SK-N-SH (cell line): ENCODE results near the gene GLRX5. TPM values are rescaled to one million over a fixed set of nuclear protein-coding genes. Genes with fewer than 3 reads are reported as not detected.

ENCODE experiments used
- CTCF ChIA-PET: fragments of 300-600, 350-600 bp; formaldehyde crosslinking; extraction: SDS; loops from one replicate; lab custom pipeline; 2021; lab: Yijun Ruan, JAX
- POLR2A ChIA-PET: fragments of 350-600 bp; sonication (Branson Sonifier 250); formaldehyde crosslinking; extraction: SDS; loops from one replicate; lab custom pipeline; 2020; ENCODE audit warnings: antibody characterized with exemption, inconsistent platforms; lab: Yijun Ruan, JAX
- DNase-seq: peaks from one replicate; pipeline ENCODE4 v3.0.0; 2012
- H2AFZ ChIP-seq: fragments of 200-600 bp; sonication (generic); 2 replicates; pipeline ENCODE4 v1.8.1; 2016; ENCODE audit warnings: antibody characterized with exemption, mild to moderate bottlenecking, low read depth
- H3F3A ChIP-seq: fragments of 200-600 bp; sonication (generic); replicated peaks from 2 replicates; pipeline ENCODE3; 2016; ENCODE audit warnings: antibody characterized with exemption, mild to moderate bottlenecking; ENCODE audit not compliant: insufficient read depth
- H3K27ac ChIP-seq, 2 experiments: fragments of 200-500 bp in 1 of 2; fragments of 200-600 bp in 1 of 2; sonication (Bioruptor generic) in 1 of 2; sonication (generic), shearing (Covaris generic) in 1 of 2; 2 replicates each; pipeline versions ENCODE4 v1.5.1 to v1.6.1; 2014 to 2016; ENCODE audit warnings: low read depth in 2 of 2, inconsistent platforms in 1 of 2, low read length in 1 of 2, mild to moderate bottlenecking in 1 of 2, mixed read lengths in 1 of 2
- H3K27me3 ChIP-seq: fragments of 200-600 bp; sonication (generic), shearing (Covaris generic); 2 replicates; pipeline ENCODE4 v1.6.1; 2016; ENCODE audit warnings: mixed run types; ENCODE audit not compliant: insufficient read depth
- H3K36me3 ChIP-seq, 2 experiments: fragments of 200-500 bp in 1 of 2; fragments of 200-600 bp in 1 of 2; sonication (Bioruptor generic) in 1 of 2; sonication (generic) in 1 of 2; replicated peaks in 1 of 2; 2 replicates each; pipeline versions ENCODE3 to v1.5.1; 2014 to 2016; ENCODE audit warnings: low read length in 1 of 2, mild to moderate bottlenecking in 1 of 2; ENCODE audit not compliant: insufficient read depth in 2 of 2, control insufficient read depth in 1 of 2
- H3K4me1 ChIP-seq, 2 experiments: fragments of 200-500 bp in 1 of 2; fragments of 200-600 bp in 1 of 2; sonication (Bioruptor generic) in 1 of 2; sonication (generic), shearing (Covaris generic) in 1 of 2; 2 replicates each; pipeline versions ENCODE4 v1.5.1 to v1.6.1; 2014 to 2016; ENCODE audit warnings: low read depth in 1 of 2, low read length in 1 of 2, mixed run types in 1 of 2; ENCODE audit not compliant: insufficient read depth in 2 of 2, control insufficient read depth in 1 of 2
- H3K4me2 ChIP-seq: fragments of 200-600 bp; sonication (generic), shearing (Covaris generic); 2 replicates; pipeline ENCODE4 v1.6.1; 2017; ENCODE audit warnings: mixed run types
- H3K4me3 ChIP-seq, 2 experiments: fragments of 200-500 bp in 1 of 2; fragments of 200-600 bp in 1 of 2; sonication (Bioruptor generic) in 1 of 2; sonication (generic), shearing (Covaris generic) in 1 of 2; 2 replicates each; pipeline versions ENCODE4 v1.5.1 to v1.8.1; 2014 to 2016; ENCODE audit warnings: low read depth in 2 of 2, inconsistent platforms in 1 of 2, low read length in 1 of 2, mild to moderate bottlenecking in 1 of 2, mixed read lengths in 1 of 2, moderate library complexity in 1 of 2
- H3K79me2 ChIP-seq: fragments of 200-600 bp; sonication (generic); 2 replicates; pipeline ENCODE4 v1.8.1; 2017; ENCODE audit warnings: mild to moderate bottlenecking; ENCODE audit not compliant: insufficient read depth
- H3K9ac ChIP-seq: fragments of 200-600 bp; sonication (generic); 2 replicates; pipeline ENCODE4 v1.6.1; 2017; ENCODE audit warnings: mixed run types
- H3K9me2 ChIP-seq: fragments of 200-600 bp; sonication (generic); 2 replicates; pipeline ENCODE4 v1.6.1; 2017; ENCODE audit warnings: mixed run types
- H3K9me3 ChIP-seq: fragments of 200-600 bp; sonication (generic); 2 replicates; pipeline ENCODE4 v1.6.1; 2017; ENCODE audit warnings: mixed run types, mild to moderate bottlenecking, moderate library complexity
- H4K20me1 ChIP-seq: fragments of 200-600 bp; sonication (generic); 2 replicates; pipeline ENCODE4 v1.6.1; 2017; ENCODE audit warnings: mild to moderate bottlenecking, mixed run types; ENCODE audit not compliant: insufficient read depth
- CHD2 ChIP-seq: fragments of 150-350 bp; IDR thresholded peaks from 2 replicates; pipeline ENCODE4 v1.6.1; 2018; ENCODE audit warnings: low read length; ENCODE audit not compliant: partially characterized antibody
- ELF1 ChIP-seq: IDR thresholded peaks from 2 replicates; pipeline ENCODE4 v1.4.0; 2012
- EP300 ChIP-seq, 2 experiments: IDR thresholded peaks; 2 replicates each; pipeline versions ENCODE4 v1.4.0 to v1.6.1; 2012; ENCODE audit warnings: borderline replicate concordance in 1 of 2, low read depth in 1 of 2, low read length in 1 of 2
- EZH2phosphoT487 ChIP-seq: fragments of 200-600 bp; sonication (generic); IDR thresholded peaks from 2 replicates; pipeline ENCODE4 v1.6.1; 2017; ENCODE audit warnings: low read depth, mixed run types, mild to moderate bottlenecking, antibody characterized with exemption, moderate library complexity, borderline replicate concordance
- FOXJ3 ChIP-seq: sonication (generic); formaldehyde crosslinking; IDR thresholded peaks from 2 replicates; pipeline ENCODE4 v1.5.1; 2020; ENCODE audit warnings: mild to moderate bottlenecking, missing genetic modification reagents
- FOXM1 ChIP-seq: IDR thresholded peaks from 2 replicates; pipeline ENCODE4 v1.4.0; 2012; ENCODE audit warnings: low read depth, mild to moderate bottlenecking
- GATA2 ChIP-seq: sonication (generic); formaldehyde crosslinking; IDR thresholded peaks from 2 replicates; pipeline ENCODE4 v1.5.0; 2020; ENCODE audit warnings: mild to moderate bottlenecking, missing genetic modification reagents
- JUND ChIP-seq: IDR thresholded peaks from 2 replicates; pipeline ENCODE4 v1.4.0; 2012
- MXI1 ChIP-seq: IDR thresholded peaks from 2 replicates; pipeline ENCODE4 v1.6.1; 2012; ENCODE audit warnings: mild to moderate bottlenecking, low read depth, low read length, improper control_type of control experiment
- RAD21 ChIP-seq: IDR thresholded peaks from 2 replicates; pipeline ENCODE4 v1.6.1; 2012; ENCODE audit warnings: mild to moderate bottlenecking, low read length
- RCOR1 ChIP-seq: fragments of 150-350 bp; IDR thresholded peaks from 2 replicates; pipeline ENCODE4 v1.6.1; 2017; ENCODE audit warnings: antibody characterized with exemption, low read length
- RFX5 ChIP-seq: IDR thresholded peaks from 2 replicates; pipeline ENCODE4 v1.6.1; 2012; ENCODE audit warnings: mild to moderate bottlenecking, improper control_type of control experiment, low read length
- RXRA ChIP-seq: IDR thresholded peaks from 2 replicates; pipeline ENCODE4 v1.4.0; 2012; ENCODE audit warnings: low read depth, mild to moderate bottlenecking, borderline replicate concordance
- TCF12 ChIP-seq: IDR thresholded peaks from 2 replicates; pipeline ENCODE4 v1.4.0; 2012
- TEAD4 ChIP-seq: IDR thresholded peaks from 2 replicates; pipeline ENCODE4 v1.4.0; 2012; ENCODE audit warnings: mild to moderate bottlenecking, borderline replicate concordance; ENCODE audit not compliant: insufficient read depth
- USF1 ChIP-seq: IDR thresholded peaks from 2 replicates; pipeline ENCODE4 v1.4.0; 2012; ENCODE audit warnings: low read depth, borderline replicate concordance
- USF2 ChIP-seq: fragments of 150-350 bp; IDR thresholded peaks from 2 replicates; pipeline ENCODE4 v1.6.1; 2017; ENCODE audit warnings: antibody characterized with exemption, low read length, low read depth, borderline replicate concordance
- YY1 ChIP-seq: IDR thresholded peaks from 2 replicates; pipeline ENCODE4 v1.4.0; 2012; ENCODE audit warnings: low read depth, mild to moderate bottlenecking
- WGBS: methylation state at CpG from one replicate; pipeline ENCODE4 v1.1.6; 2017; ENCODE audit warnings: low lambda C conversion rate; 5-methylcytosine and 5-hydroxymethylcytosine counted together
- polyA plus RNA-seq, 3 experiments: library from polyadenylated mRNA; depleted of rRNA; stranded (reverse); fragments of >200 nt; gene quantifications; 2 replicates each; pipeline ENCODE4 v1.2.3, GENCODE V29; 2012
- TF ChIP-seq, protein P1 (sequence below): IDR thresholded peaks from 2 replicates; pipeline ENCODE4; 2012
- TF ChIP-seq, protein P2 (sequence below): fragments of 200-600 bp; sonication (generic); IDR thresholded peaks from 2 replicates; pipeline ENCODE4 v1.6.1; 2017; ENCODE audit warnings: antibody characterized with exemption, mild to moderate bottlenecking, moderate library complexity

Gene GLRX5
- polyA plus RNA-seq, 1 of the 3 experiments (the other 2 are of a cell fraction), result 29.1 TPM

GRCh38 chr14:95573313-95573712 lies 38.5 kb downstream of the GLRX5 start:
- DNase-seq, result no peak
- no peaks in the 10 kb centered on the region for H3K9me3 ChIP-seq
- H3K27me3 ChIP-seq, result no peaks in the 10 kb centered on the region; the same call in 1 of the 2 replicates
- no peaks in the 10 kb centered on the region for H3K9me2 ChIP-seq
- H4K20me1 ChIP-seq, result no peaks in the 10 kb centered on the region
- ChIA-PET CTCF (interaction anchor here (1.0 to 1.1 kb wide), 2 partner anchors 421 to 425 kb away, joined by 3 read pairs; no protein-coding TSS in a partner anchor), POLR2A (no interaction called here)
- H3K79me2 ChIP-seq, result no peaks in the 10 kb centered on the region
- TF ChIP-seq YY1, result no peak
- TF ChIP-seq RCOR1, result no peak
- no peak for TF ChIP-seq USF1
- TF ChIP-seq, protein P1, sequence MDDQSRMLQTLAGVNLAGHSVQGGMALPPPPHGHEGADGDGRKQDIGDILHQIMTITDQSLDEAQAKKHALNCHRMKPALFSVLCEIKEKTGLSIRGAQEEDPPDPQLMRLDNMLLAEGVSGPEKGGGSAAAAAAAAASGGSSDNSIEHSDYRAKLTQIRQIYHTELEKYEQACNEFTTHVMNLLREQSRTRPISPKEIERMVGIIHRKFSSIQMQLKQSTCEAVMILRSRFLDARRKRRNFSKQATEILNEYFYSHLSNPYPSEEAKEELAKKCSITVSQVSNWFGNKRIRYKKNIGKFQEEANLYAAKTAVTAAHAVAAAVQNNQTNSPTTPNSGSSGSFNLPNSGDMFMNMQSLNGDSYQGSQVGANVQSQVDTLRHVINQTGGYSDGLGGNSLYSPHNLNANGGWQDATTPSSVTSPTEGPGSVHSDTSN, result no peak
- no peak for TF ChIP-seq CHD2
- no peak for TF ChIP-seq RAD21
- TF ChIP-seq FOXJ3 (CRISPR knock-in tag), result no peak
- no peak overlapping the region for H2AFZ ChIP-seq
- 80% methylated on average over 6 of the region's 7 CpGs for WGBS
- no peak overlapping the region for H3K4me3 ChIP-seq
- no peaks in the 10 kb centered on the region for H3K4me1 ChIP-seq
- no peaks in the 10 kb centered on the region for H3F3A ChIP-seq
- no peak overlapping the region for H3K9ac ChIP-seq
- H3K27ac ChIP-seq, result no peak overlapping the region
- no peak overlapping the region for H3K4me2 ChIP-seq
- H3K36me3 ChIP-seq, result no peaks in the 10 kb centered on the region

DNA sequence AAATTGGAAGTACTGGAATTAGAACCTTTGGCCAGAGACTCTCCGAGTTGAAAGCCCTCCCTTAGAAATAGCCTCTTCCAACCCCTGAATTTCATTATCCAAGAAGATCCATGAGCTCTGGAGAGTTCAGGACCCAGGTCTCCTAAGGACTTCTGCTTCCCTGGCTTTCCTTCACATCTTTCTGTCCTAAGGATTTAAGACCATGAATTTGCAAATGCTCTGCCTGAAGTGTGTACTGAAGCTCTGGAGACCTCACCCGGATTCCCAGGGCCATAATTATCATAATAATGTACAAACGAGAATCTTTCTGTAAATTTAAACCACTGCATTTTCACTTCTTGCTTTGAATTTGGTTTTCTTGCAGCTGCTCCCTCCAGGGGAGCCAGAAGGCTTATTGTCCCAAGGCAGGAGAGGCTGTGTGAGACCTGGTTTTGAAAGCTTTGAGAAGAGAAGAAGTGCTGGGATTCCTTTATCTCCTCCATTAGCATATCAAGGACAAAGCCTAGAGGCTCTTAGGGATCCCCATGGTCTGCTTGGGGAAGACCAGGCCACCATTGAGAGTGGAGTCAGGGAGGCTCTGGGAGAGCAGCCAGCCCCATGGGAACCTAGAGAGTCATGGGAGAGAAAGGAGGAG lies 41.1 kb downstream of the GLRX5 start:
- Histone ChIP-seq H3K36me3 (no peaks in the 10 kb centered on the region), H3K9me3 (no peaks in the 10 kb centered on the region), H3K9ac (no peak overlapping the region), H4K20me1 (no peaks in the 10 kb centered on the region), H3K79me2 (no peaks in the 10 kb centered on the region)
- WGBS, result 7% methylated on average over 3 of the region's 3 CpGs
- no peak for TF ChIP-seq JUND
- no peak for TF ChIP-seq ELF1
- TF ChIP-seq, protein P2, sequence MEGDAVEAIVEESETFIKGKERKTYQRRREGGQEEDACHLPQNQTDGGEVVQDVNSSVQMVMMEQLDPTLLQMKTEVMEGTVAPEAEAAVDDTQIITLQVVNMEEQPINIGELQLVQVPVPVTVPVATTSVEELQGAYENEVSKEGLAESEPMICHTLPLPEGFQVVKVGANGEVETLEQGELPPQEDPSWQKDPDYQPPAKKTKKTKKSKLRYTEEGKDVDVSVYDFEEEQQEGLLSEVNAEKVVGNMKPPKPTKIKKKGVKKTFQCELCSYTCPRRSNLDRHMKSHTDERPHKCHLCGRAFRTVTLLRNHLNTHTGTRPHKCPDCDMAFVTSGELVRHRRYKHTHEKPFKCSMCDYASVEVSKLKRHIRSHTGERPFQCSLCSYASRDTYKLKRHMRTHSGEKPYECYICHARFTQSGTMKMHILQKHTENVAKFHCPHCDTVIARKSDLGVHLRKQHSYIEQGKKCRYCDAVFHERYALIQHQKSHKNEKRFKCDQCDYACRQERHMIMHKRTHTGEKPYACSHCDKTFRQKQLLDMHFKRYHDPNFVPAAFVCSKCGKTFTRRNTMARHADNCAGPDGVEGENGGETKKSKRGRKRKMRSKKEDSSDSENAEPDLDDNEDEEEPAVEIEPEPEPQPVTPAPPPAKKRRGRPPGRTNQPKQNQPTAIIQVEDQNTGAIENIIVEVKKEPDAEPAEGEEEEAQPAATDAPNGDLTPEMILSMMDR, result no peak
- no peak for TF ChIP-seq USF1
- TF ChIP-seq RFX5, result no peak
- no peak for TF ChIP-seq EP300 (IDR thresholded peaks at IDR 0.05; ENCODE audit: borderline replicate concordance in 1 of 2, low read depth in 1 of 2, low read length in 1 of 2)
- TF ChIP-seq USF2, result no peak
- no peak for TF ChIP-seq TEAD4
- TF ChIP-seq RCOR1, result no peak
- no peak for TF ChIP-seq FOXM1
- no peak for TF ChIP-seq EZH2phosphoT487
- no peak for TF ChIP-seq MXI1
- no peak for TF ChIP-seq TCF12
- no peak for TF ChIP-seq GATA2 (CRISPR knock-in tag)
- no peak for TF ChIP-seq RXRA
- TF ChIP-seq, all 33 proteins: peak for 0
- Histone ChIP-seq H3K27ac (no peak overlapping the region), H3K4me2 (no peak overlapping the region), H2AFZ (no peak overlapping the region), H3K27me3 (no peaks in the 10 kb centered on the region; the same call in 1 of the 2 replicates), H3K4me3 (no peak overlapping the region), H3K4me1 (no peaks in the 10 kb centered on the region), H3F3A (no peaks in the 10 kb centered on the region), H3K9me2 (no peaks in the 10 kb centered on the region)
- DNase-seq, result no peak
- ChIA-PET CTCF (interaction anchor here (1.1 to 1.3 kb wide), 2 partner anchors 34 to 418 kb away, joined by 3 read pairs; no protein-coding TSS in a partner anchor), POLR2A (no interaction called here)
